GM12801 (cell line): Measurements from ENCODE around the gene DYRK3.

Source experiments
- CTCF ChIP-seq: IDR thresholded peaks from one replicate; pipeline ENCODE4 v1.5.1; 2011; ENCODE audit warnings: control low read depth; ENCODE audit not compliant: insufficient read length; ENCODE audit errors: extremely low read depth

DYRK3 gene

GRCh38 chr1:206681359-206681758 is 46.0 kb downstream of the DYRK3 start:
- no peak for TF ChIP-seq CTCF

- no peak for TF ChIP-seq CTCF
Observed at GRCh38 chr1:206682111-206682510, 46.8 kb downstream of the DYRK3 start.

GRCh38 chr1:206683313-206683712 is 48.0 kb downstream of the DYRK3 start:
- TF ChIP-seq CTCF: no peak

- no peak for TF ChIP-seq CTCF
Observed at GRCh38 chr1:206684003-206684402, 48.7 kb downstream of the DYRK3 start.

GRCh38 chr1:206684478-206685333 is 49.4 kb downstream of the DYRK3 start, which contains the start of gene MAPKAPK2:
MAPKAPK2 (plus strand) TSS chr1:206684905; CDS start chr1:206685230, 325 bp downstream.
- TF ChIP-seq CTCF: no peak

- TF ChIP-seq CTCF: no peak
Observed at GRCh38 chr1:206685334-206685768, 50.0 kb downstream of the DYRK3 start.

GRCh38 chr1:206685769-206686477 is 50.6 kb downstream of the DYRK3 start:
- no peak for TF ChIP-seq CTCF
